AG04449 (cell line): ENCODE results near the gene CAMTA1.

Experiments
- CTCF ChIA-PET: fragments of 350-600 bp; formaldehyde crosslinking; extraction: SDS; loops from one replicate; lab custom pipeline; 2021; ENCODE audit warnings: antibody characterized with exemption; lab: Yijun Ruan, JAX
- POLR2A ChIA-PET: fragments of 400-600, 350-600 bp; formaldehyde crosslinking; extraction: SDS; loops from one replicate; lab custom pipeline; 2020; ENCODE audit warnings: antibody characterized with exemption, inconsistent platforms; lab: Yijun Ruan, JAX
- DNase-seq: peaks from one replicate; pipeline ENCODE4 v3.0.0-alpha.2; 2010; ENCODE audit warnings: low read depth, low spot score
- H3K4me3 ChIP-seq: 2 replicates; pipeline ENCODE4 v1.5.1; 2011; ENCODE audit warnings: low read depth, mild to moderate bottlenecking, control low read depth, low read length
- CTCF ChIP-seq: IDR thresholded peaks from one replicate; pipeline ENCODE4 v1.5.1; 2011; ENCODE audit warnings: mild to moderate bottlenecking, moderate library complexity, low read length, control low read depth, inconsistent platforms; ENCODE audit not compliant: insufficient read depth; ENCODE audit errors: missing control alignments

The CAMTA1 gene

GRCh38 chr1:7422966-7423365, 637.7 kb downstream of the CAMTA1 start:
- CTCF ChIA-PET: no interaction called here
- TF ChIP-seq CTCF: no peak
- POLR2A ChIA-PET: no interaction called here
- DNase-seq: no peak
- no peak overlapping the region for H3K4me3 ChIP-seq

GRCh38 chr1:7424352-7424890, 639.2 kb downstream of the CAMTA1 start:
- ChIA-PET CTCF (no interaction called here), POLR2A (no interaction called here)
- H3K4me3 ChIP-seq: no peak overlapping the region
- TF ChIP-seq CTCF: no peak
- DNase-seq: no peak

- H3K4me3 ChIP-seq: no peak overlapping the region
- DNase-seq: no peak
- ChIA-PET POLR2A (no interaction called here), CTCF (no interaction called here)
- no peak for TF ChIP-seq CTCF
Observed at GRCh38 chr1:7425229-7425628, 640.0 kb downstream of the CAMTA1 start.

- H3K4me3 ChIP-seq: no peak overlapping the region
- no peak for DNase-seq
- ChIA-PET CTCF (no interaction called here), POLR2A (no interaction called here)
- TF ChIP-seq CTCF: no peak
Observed at GRCh38 chr1:7425771-7426170, 640.5 kb downstream of the CAMTA1 start.

GRCh38 chr1:7426780-7427604, 641.7 kb downstream of the CAMTA1 start:
- no peak for DNase-seq
- ChIA-PET CTCF (interaction anchor here (1.0 to 1.2 kb wide), 3 partner anchors 38 to 142 kb away, joined by 3 read pairs; no protein-coding TSS in a partner anchor), POLR2A (no interaction called here)
- TF ChIP-seq CTCF: no peak
- no peak overlapping the region for H3K4me3 ChIP-seq

- H3K4me3 ChIP-seq: no peak overlapping the region
- ChIA-PET CTCF (interaction anchor here (1.0 to 1.2 kb wide), 3 partner anchors 37 to 142 kb away, joined by 3 read pairs; no protein-coding TSS in a partner anchor), POLR2A (no interaction called here)
- no peak for DNase-seq
- TF ChIP-seq CTCF: no peak
Observed at GRCh38 chr1:7427605-7428300, 642.5 kb downstream of the CAMTA1 start.
